ENCODE data around the gene R3HDML.
"Not testable (repeated sequence)": the region's sequence is repeated elsewhere in the genome, so short reads cannot be mapped to it uniquely, and the experiment has no call there.

The R3HDML gene

DNA sequence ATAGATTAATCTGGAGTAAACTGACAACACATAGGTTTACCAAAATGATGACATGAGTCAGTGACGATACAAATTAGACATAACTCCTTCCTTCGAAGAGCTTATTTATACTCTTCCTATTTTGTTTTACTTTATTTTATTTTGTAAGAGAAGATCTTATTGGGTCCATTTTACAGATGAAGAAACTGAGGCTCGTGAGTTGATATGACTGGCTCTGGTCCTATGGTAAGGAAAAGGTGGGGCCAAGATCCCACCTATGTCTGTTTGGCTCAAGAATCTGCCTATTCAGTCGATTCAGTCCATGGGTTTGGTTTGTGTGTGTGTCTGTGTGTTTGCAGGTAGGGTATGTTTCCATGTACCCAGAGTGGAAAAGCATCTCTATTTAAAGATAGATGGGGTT, 8.4 kb upstream of the R3HDML start:
- no peak for DNase-seq

DNA sequence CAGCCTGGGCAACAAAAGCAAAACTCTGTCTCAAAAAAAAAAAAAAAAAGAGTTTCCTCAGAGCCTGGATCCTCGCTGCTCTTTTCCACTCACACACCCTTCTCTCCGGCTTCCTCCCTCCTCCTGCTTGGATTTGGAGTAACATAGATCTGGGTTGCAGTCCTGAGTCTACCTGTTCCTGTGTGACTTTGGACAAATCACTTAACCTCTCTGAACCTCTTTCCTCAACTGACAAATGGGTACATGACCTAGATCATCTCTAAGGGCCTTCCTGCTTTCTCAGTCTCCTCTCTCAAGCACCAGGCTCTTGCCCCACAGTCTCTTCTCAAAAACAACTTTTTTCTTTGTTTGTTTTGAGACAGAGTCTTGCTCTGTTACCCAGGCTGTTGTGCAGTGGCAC, 5.6 kb upstream of the R3HDML start:
- no peak for DNase-seq

DNA sequence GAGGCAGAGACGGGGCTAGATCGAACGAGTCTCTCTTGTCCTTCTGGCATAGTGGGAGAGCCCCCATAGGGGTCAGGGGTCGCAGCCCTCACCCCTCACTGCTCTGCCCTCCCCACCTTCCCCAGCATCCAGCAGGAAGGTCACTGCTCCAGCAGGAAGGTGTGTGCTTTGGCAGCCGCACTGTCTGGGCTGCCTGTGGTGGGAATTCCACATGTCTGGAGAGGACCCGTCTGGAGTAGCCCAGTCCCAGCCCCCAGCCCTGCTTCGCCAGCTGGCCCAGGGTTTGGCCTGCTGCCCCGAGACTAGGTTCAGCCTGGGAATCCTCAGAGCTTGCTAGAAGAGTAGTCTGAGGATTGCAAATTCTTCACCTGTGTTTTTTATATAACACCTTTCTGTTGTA, 2.5 kb upstream of the R3HDML start:
- DNase-seq: no peak

DNA sequence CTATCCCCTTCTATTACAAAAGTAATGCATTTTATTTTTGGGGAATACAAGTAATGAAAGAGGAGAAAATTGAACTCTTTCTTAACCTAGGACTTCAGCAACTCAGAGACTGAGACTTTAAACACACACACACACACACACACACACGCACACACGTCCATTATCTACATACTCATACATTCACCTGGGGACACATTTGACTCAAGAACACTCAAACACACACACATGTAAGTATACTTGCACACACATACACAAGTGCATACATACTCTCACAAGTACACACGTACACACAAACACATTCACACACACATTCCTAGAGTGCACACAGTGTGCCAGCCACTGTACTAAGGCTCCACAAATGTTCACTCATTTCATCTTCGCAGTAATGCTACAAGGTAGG, 2.1 kb upstream of the R3HDML start:
- no peak for DNase-seq

DNA sequence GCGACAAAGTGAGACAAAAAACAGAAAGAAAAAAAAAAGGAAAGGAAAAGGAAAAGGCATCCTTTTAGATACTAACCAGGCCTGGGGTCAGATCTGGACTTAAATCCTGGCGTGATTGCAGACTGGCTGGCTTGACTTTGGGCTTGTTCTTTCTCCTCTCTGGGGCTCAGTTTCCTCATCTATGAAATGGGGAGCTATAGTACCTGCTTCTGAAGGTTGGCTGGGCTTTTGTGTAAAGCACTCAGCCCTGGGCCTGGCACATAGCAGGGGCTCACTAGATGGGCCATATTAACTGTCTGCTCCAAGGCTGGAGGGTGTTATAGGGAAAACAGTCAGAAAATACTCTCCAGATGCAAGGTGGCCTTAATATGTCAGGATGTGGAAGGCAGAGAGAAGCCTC, 1.2 kb upstream of the R3HDML start:
- DNase-seq: no peak

DNA sequence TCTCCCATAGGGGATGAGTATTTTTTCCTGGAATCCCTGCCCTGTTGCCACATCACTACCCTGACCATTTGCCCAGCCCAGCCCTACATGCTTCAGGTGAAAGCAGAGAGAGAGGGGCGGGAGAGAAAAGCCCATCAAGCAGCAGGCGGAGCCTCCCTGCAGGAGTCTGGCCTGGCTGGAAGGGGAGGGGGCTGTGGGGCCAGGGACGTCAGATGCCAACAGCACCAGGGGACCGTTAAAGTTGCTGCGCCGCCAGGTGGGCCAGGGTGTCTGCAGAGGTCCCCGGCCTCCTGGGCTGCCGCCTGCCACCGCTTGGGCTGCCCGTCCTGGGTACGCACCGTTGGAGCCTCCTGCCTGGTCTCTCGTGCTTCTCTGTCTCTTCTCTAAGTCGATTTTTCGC, 757 bp upstream of the R3HDML start:
- DNase-seq: no peak

DNA sequence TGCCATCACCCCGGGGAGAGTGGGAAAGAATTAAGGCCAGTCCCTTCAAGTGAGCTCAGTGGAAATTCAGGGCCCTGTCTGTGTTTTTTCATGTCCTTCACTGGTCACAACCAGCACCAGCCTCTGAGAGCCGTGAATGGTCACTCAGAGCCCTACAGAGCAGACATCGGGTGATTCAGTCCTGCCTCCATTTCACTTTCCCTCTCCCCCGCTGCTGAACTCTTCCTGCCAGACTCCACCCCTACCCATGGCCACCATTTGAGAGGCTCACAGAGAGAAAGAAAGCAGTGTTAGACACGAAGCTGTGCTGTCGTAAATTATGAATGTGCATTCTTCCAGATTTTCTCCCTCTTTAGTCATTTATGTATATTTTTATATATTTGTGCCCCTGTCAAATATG, 5.4 kb downstream of the R3HDML start:
- DNase-seq: no peak

DNA sequence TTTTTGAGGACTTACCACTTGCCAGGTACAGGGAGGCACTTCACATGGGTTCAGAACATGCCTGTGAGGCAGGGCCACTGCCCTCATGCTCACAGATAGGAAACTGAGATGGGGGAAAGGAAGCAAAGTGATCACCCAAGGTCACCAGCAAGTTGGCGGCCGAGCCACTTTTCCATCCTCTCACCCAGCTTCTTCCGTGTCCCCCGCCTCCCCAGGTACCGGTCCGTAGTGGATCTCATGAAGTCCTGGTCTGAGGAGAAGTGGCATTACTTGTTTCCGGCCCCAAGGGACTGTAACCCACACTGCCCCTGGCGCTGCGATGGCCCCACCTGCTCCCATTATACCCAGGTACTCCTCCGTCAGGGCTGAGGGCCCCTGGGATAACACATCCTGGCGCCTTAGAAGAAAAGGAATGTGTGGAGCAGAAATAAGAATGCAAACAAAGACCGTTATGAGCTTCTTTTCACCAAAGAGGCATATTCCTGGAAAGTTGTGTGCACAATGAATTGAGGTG, 6.4 kb downstream of the R3HDML start:
- DNase-seq: no peak

DNA sequence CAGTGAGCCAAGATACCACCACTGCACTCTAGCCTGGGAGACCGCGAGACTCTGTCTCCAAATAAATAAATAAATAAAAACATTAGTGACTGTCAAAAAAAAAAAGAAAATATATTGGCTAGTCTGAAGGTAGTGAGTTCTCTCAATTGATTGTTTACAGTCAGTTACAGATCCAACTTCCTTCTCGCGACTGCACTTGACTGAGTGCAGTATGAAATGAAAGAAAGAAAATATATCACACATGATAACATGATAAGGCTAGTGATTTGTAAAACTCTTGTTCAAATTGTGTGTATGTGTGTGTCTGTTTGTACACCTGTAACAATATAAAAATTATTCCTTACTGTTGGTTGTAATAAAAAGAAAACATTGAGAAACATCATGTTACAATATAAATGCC, 7.9 kb downstream of the R3HDML start:
- DNase-seq: no peak

DNA sequence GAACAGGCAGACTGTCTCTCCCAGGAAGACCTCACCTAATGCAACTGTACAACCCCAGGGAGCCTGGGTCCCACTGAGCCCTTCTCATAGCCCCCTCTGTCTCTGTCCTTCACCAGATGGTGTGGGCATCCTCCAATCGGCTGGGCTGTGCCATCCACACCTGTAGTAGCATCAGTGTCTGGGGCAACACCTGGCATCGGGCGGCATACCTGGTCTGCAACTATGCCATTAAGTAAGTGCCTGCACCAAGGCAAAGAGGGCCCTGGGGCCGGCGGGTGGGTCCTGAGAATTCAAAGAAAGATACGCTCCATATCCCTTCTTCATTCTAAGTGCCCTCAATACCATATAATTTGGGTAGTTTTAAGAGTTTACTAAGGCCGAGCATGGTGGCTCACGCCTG, 8.3 kb downstream of the R3HDML start:
- no peak for DNase-seq

DNA sequence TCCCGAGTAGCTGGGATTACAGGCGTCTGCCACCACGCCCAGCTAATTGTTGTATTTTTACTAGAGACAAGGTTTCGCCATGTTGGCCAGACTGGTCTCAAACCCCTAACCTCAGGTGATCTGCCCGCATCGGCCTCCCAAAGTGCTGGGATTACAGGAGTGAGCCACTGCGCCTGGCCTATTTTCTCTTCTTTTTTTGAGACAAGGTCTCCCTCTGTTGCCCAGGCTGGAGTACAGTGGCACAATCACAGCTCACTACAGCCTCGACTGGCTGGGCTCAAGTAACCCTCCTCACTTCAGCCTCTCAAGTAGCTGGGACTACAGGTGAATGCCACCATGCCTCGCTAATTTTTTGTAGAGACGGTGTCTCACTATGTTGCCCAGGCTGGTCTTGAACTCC, 9.1 kb downstream of the R3HDML start:
- not testable (repeated sequence) for DNase-seq

DNA sequence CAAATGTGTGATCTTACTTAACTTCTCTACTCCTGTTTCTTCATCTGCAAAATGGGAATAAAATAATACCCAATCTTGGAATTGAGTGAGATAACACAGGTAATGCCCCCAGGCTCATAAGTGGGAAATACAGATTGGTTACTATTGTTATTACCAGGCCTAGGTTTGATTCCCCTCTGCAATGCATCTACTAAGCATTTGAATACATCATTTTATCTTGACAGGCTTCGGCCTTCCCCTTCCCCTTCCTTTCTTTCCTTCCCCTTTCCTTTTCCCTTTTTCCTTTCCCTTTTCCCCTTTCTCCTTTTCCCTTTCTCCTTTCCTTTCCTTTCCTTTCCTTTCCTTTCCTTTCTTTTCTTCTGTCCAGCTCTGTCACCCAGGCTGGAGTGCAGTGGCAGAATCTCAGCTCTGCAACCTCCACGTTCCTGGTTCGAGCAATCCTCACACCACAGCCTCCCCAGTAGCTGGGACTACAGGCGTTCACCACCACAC, 11.4 kb downstream of the R3HDML start:
- no peak for DNase-seq

DNA sequence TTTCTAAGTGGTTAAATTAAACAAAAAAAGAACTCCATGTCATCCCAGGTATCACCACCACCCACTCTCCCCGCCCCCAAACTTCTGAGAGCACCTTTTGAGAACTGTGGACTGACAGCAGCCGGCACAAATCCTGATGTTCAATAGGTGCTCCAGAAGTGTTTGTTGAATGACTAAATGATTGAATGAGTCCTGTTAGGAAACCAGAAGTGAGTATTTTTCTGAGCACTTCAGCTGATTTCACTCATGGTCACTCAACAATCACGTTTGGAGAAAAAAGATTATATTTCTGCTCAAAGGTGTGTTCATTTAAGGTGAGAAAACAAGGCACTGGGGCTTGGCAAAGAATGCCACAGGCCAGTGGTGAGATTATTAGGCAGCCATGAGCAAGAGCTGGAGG, 12.5 kb downstream of the R3HDML start:
- no peak for DNase-seq

DNA sequence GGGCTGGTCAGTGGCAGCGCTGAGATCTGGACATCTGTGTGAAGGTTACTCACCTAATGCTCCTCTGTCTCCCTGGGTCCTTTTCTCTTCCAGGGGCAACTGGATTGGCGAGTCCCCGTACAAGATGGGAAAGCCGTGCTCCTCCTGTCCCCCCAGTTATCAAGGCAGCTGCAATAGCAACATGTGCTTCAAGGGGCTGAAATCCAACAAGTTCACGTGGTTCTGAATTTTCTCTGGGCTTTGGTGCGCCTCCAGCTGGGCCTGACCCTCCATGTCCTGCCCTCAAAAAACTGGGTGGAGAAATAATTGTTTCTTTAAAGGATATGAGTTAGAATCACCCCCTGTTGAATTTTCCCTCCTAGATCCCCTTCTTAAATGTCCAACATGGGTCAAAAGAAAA, 13.7 kb downstream of the R3HDML start:
- no peak for DNase-seq

DNA sequence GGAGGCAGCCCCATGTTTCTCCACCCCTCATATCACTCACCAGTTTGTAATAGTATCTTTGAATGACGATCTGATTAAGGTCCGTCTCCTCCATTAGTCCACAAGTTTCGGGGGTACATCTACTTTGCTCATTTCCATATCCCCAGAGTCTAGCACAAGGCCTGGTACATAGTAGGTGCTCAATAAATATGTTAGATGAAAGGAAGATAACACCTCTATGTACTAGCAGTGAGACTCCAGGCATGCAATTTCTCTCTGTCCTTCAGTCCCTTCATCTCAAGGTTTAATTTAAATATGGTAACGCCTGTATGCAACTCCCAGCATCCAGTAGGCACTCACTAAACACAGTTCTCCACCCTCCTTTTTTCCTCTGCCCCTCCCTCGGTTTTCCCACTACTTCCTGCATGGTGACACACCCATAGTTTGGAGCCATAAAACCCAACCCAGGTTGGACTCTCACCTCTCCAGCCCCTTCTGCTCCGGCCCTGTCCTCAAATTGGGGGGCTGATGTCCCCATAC, 18.2 kb downstream of the R3HDML start:
- no peak for DNase-seq

DNA sequence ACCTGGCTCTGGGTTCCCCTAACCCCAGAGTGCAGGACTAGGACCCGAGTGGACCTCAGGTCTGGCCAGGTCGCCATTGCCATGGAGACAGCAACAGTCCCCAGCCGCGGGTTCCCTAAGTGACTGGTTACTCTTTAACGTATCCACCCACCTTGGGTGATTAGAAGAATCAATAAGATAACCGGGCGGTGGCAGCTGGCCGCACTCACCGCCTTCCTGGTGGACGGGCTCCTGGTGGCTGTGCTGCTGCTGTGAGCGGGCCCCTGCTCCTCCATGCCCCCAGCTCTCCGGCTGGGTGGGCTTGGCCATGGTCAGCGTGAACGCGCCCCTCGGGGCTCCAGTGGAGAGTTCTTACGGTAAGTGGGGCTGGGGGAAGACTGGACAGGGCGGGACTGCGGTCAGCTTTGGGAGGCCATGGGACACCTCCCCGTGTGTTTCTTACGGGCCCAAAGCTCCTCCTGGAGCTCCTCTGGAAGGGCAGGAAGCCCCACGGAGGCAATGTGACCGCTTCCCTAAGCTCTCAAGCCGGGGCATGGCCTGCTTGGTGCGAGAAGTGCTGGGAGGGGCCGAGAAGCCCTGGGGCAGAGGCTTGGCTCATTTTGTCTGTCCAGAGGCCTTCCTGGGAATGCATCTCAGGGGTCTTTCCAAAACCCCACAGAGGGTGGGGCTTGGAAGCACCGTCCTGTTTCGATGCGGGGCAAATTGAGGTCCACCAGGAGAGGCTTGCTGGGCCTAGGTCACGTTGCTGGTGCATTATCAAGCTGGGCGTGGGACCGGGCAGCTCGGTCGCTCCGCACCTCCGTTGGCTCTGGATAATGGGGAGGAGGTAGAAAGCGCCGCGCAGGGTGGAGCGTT, 18.9 kb downstream of the R3HDML start, which contains the start of gene HNF4A:
Gene HNF4A (plus strand): TSS at position 202 of the 855 bp plus-strand sequence. CDS start 106 bp downstream, at position 308.
- no peak for DNase-seq

DNA sequence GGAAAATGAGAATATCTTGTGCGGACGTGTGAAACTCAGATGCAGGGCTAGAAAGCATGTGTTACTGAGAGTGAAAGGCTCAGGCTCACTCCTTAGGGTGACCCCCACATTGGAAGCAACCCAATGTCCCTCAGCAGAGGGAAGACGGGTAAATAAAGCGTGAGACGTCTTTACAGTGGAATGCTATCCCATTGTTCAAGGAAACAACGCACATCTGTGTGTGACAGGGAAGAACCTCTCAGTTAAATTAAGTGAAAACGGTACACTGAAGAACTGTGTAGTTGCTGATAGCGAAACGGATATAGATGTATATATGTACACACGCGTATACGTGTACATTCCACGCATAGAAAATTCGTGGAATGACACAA, 19.5 kb downstream of the R3HDML start:
- no peak for DNase-seq

DNA sequence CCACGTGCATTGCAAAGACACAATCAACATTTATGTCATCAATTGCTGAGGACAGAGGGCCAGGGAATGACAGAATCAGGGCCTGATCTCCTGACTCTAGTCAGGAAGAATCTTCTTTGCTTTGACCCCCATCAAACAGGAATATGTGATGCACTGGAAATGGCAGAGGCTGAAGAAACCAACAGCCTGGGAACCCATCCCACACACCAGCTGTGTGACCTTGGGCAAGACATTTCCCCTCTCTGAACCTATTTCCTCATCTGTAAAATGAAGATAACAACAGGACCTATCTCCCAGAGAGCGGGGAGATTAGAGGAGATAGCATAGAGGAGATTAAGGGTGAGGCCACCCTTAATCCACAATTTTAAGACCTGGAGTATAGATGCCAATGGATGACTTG, 20.2 kb downstream of the R3HDML start:
- DNase-seq: no peak

DNA sequence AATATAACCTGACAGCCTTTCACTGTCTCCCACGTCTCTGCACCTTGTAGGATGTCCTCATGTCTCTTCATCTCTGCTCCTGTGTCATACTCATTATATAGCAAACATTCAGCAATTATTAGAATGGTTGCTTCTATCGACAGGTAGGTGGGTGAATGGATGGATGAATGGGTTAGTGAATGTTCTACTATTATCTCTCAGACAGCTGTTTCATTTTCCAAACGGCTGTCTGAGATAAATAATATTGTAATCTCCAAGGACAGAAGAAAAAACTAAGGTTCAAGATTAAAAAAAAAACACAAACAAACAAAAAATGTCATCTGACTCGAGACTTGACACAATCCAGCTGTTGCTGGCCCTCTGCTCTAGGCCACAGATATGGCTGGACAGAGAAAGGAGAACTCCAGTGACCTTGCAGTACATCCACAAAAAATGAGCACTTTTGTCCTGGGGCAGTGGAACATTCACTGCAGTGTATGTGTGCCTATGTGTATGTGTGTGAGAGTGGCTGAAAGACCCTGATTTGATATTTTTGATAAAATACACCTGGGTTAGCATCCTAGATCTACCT, 20.8 kb downstream of the R3HDML start:
- no peak for DNase-seq

DNA sequence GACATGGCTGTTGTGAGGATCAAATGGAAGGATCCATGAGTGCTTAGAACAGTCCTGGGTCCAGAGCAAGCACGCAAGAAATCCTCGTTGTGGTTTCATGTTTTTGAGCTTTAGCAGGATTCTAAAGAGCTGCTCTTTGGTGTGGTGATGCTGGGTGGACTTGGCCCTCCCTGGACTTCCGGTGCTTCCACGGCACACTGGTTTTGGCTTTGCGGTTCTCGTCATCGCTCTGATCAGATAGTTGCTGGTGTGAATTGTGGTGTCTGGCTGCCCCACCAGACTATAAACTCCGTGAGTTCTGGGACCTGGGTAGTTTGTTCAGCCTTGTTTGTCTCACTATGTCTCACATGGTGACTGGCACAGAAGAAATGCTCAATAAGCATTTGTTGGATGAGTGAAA, 21.9 kb downstream of the R3HDML start:
- DNase-seq: no peak

DNA sequence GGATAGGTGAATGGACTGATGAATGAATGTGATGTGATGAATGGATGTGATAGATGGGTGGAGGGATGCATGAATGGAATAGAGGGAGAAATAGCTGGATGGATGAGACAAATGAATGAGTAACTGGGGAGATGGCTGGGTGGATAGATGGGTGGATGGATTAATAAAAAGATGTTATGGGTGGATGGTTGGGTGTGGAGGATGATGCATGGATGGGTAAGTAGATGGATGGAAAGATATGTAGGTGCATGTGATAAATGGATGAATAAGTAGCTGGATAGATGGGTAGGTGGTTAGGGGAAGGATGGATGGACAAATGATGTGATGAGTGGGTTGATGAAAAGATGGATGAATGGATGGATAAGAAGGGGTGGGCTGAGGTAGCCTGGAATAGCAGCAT, 23.4 kb downstream of the R3HDML start:
- DNase-seq: no peak

DNA sequence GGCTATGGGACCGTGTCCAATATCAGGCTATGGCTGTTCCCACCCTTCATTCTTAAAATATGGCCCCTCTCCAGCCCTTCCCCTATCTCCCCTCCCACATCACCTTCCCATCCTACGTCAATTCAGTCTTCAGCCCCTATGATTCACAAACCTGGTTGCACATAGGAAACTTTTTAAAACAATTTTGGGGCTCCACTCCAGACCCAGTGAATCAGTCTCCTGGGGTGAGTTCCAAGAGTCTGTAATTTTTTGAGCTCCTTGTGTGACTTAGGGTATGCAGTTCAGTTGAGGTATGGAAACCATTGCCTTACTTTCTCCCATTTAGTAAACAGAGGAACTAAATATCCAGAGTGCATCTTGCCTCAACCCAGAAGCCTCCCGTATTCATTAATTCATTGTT, 24.2 kb downstream of the R3HDML start:
- DNase-seq: no peak

DNA sequence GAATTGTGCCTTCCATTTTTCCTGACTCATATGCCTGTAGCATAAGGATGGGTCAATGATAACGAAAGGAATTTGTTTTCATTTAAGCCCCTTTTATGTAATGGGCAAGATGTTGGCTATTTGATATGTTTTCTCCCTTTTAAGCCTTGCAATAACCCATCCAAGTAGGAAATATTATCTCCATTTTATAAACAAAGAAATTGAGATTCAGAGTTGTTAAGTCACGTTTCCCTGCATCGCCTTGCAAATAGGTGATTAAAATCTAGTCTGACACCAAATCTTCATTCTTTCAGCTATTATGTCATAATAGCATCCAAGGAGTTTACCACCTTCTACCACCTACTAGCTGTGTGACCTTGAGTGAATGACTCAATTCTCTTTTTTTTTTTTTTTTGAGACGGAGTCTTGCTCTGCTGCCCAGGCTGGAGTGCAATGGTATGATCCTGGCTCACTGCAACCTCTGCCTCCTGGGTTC, 25.7 kb downstream of the R3HDML start:
- DNase-seq: no peak

DNA sequence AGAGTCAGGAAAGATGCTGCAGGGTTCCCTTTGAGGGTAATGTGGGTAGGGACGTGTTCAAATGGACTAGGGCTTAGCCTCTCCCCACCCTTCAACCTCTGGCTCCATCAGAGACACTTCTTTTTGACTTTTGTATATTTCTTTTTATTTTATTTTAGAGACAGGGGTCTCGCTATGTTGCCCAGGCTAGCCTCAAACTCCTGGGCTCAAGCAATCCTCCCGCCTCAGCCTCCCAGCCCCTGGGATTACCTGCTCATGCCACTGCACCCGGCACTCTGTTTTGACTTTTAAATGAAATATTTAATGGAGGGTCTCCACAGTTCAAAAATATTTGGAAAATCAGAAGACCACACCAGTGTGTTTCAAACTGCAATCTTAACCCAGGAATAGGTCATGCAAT, 27.2 kb downstream of the R3HDML start:
- no peak for DNase-seq

All from suppressor macrophage treated with lipopolysaccharide for 4 hours (primary cell).